ENCODE measurements around the gene CALML6.

The CALML6 gene

GRCh38 chr1:1914101-1914970, 724 bp upstream of the CALML6 start:
- DNase-seq: no peak

- no peak for DNase-seq
These were observed 1.1 kb downstream of the CALML6 start for GRCh38 chr1:1915911-1916840.

GRCh38 chr1:1916851-1917251, 1.8 kb downstream of the CALML6 start:
- no peak for DNase-seq

- DNase-seq: no peak
These were observed 2.4 kb downstream of the CALML6 start for GRCh38 chr1:1917304-1917976.

- no peak for DNase-seq
These were observed 3.2 kb downstream of the CALML6 start for GRCh38 chr1:1917995-1918900.

- no peak for DNase-seq
These were observed 3.8 kb downstream of the CALML6 start, which contains the start of gene TMEM52 for GRCh38 chr1:1918901-1919303. TSS of gene TMEM52 (minus strand) at chr1:1919279. CDS start at chr1:1919265, 14 bp downstream.

- peak; percentile 29 to 62 for DNase-seq
These were observed 4.4 kb downstream of the CALML6 start for GRCh38 chr1:1919304-1920056.

GRCh38 chr1:1920057-1920607, 5.1 kb downstream of the CALML6 start:
- no peak for DNase-seq

GRCh38 chr1:1920608-1921458, 5.8 kb downstream of the CALML6 start:
- DNase-seq: no peak

GRCh38 chr1:1921459-1921862, 6.4 kb downstream of the CALML6 start:
- DNase-seq: no peak

- no peak for DNase-seq
These were observed 7.0 kb downstream of the CALML6 start for GRCh38 chr1:1921901-1922701.

GRCh38 chr1:1922702-1922955, 7.6 kb downstream of the CALML6 start:
- no peak for DNase-seq

- DNase-seq: no peak
These were observed 8.1 kb downstream of the CALML6 start for GRCh38 chr1:1922956-1923833.

GRCh38 chr1:1924386-1924785, 9.3 kb downstream of the CALML6 start:
- DNase-seq: no peak

- no peak for DNase-seq
These were observed 9.8 kb downstream of the CALML6 start for GRCh38 chr1:1924849-1925248.

- DNase-seq: no peak
These were observed 10.6 kb downstream of the CALML6 start for GRCh38 chr1:1925437-1926345.

GRCh38 chr1:1926346-1926811, 11.3 kb downstream of the CALML6 start:
- DNase-seq: no peak

Data from SW 1271 (cell line).